Measurements from ENCODE around the gene CDK2AP2. TPM values are rescaled to one million over a fixed set of nuclear protein-coding genes. Genes with fewer than 3 reads are reported as not detected.
A peak's percentile ranks its signal among the peaks of the same experiment; 100 is the strongest.

Gene CDK2AP2
- total and polyA plus RNA-seq, 2 experiments from 2014 or later, result 48.6 to 120 TPM

DNA sequence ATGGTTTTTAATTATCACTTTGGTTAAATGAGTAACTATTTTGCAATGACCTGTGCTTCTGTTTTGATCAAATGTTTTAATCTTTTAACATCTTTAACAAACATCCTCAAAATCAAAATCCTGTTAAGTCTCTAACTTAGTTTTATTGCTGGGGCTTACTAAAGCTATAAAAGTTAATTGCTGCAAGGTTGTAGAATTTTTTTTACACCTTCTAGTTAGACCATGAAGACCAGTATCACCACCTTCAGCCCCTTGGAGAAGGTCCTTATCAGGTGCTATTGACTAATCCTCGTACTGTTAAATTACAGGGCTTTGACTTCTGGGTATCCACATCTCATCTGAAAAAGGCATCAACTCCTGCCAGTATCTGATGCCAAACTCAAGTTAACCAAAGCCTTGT, 27.6 kb upstream of the CDK2AP2 start:
- H3F3A ChIP-seq (replicated peaks; ENCODE audit: low read depth), result no peaks in the 10 kb centered on the region
- H4K20me1 ChIP-seq (replicated peaks; ENCODE audit: insufficient read depth), result no peaks in the 10 kb centered on the region
- no peaks in the 10 kb centered on the region; the same call in 2 of the 3 replicates for H3K4me1 Mint-ChIP-seq
- peaks cover 4% of the 10 kb centered on the region for H3K27me3 Mint-ChIP-seq (ENCODE audit: insufficient read depth, low read depth, poor library complexity)
- peaks cover 44% of the 10 kb centered on the region for H3K9me3 Mint-ChIP-seq
- no peak overlapping the region for H3K4me3 ChIP-seq
- TF ChIP-seq ZNF331 (CRISPR knock-in tag; IDR thresholded peaks at IDR 0.05; ENCODE audit: low read depth) (no peak), NANOG (IDR thresholded peaks at IDR 0.05; ENCODE audit: borderline replicate concordance) (no peak), CREB1 (CRISPR knock-in tag; IDR thresholded peaks at IDR 0.05; ENCODE audit: low read depth) (no peak)
- H3K36me3 ChIP-seq (ENCODE audit: insufficient read depth), result peaks cover 11% of the 10 kb centered on the region
- H3K27ac Mint-ChIP-seq, result no peak overlapping the region
- no peaks in the 10 kb centered on the region for H3K4me1 ChIP-seq (ENCODE audit: insufficient read depth)
- no peak overlapping the region for H3K4me3 Mint-ChIP-seq
- no peak for DNase-seq (ENCODE audit: low spot score)
- ATAC-seq, result no peak
- no peak overlapping the region for H3K4me2 ChIP-seq
- H3K27me3 ChIP-seq (ENCODE audit: insufficient read depth), result no peaks in the 10 kb centered on the region
- H3K9me2 ChIP-seq (ENCODE audit: insufficient read depth), result no peaks in the 10 kb centered on the region; the same call in 1 of the 2 replicates
- H3K36me3 Mint-ChIP-seq (ENCODE audit: low read depth), result peaks cover 5% of the 10 kb centered on the region; the same call in 2 of the 3 replicates
- H3K27ac ChIP-seq (ENCODE audit: low read depth), result no peak overlapping the region
- no peak overlapping the region for H2AFZ ChIP-seq
- H3K79me2 ChIP-seq (replicated peaks; ENCODE audit: insufficient read depth), result no peaks in the 10 kb centered on the region

DNA sequence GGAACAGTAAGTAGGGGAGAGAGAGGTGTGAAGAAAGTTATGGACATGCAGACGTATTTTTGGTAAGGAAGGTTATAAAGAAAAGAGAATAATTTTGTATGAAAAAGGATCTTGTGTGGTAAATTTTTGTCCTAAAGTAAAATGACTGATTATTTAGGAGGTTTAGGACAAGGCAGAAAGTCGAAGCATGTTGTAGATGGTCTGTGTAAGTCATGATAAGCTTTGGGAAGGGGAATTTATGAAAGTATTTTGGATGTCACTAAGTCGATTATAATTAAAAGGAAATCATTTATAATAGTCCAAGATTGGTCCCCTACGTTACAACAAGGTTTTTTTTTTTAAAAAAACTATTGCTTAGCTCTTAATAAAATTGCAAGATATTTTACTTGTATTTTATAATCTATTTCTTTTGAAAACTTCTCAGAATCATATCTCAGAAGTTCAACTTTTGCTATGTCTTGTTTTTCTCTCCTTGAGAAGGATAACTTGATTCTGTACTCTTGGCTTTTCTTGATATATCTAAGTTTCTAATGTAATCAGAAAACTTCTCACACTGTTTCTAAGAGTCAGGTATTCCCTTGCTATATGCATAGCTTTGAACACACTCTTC, 26.2 kb upstream of the CDK2AP2 start:
- Mint-ChIP-seq H3K27me3 (ENCODE audit: insufficient read depth, low read depth, poor library complexity) (peaks cover 6% of the 10 kb centered on the region), H3K27ac (no peak overlapping the region), H3K9me3 (peaks cover 44% of the 10 kb centered on the region), H3K36me3 (ENCODE audit: low read depth) (peaks cover 5% of the 10 kb centered on the region; the same call in 2 of the 3 replicates), H3K4me1 (no peaks in the 10 kb centered on the region; the same call in 2 of the 3 replicates), H3K4me3 (no peak overlapping the region)
- Histone ChIP-seq H3K9me2 (ENCODE audit: insufficient read depth) (no peaks in the 10 kb centered on the region; the same call in 1 of the 2 replicates), H3F3A (replicated peaks; ENCODE audit: low read depth) (no peaks in the 10 kb centered on the region), H3K4me3 (no peak overlapping the region), H3K4me2 (no peak overlapping the region), H2AFZ (no peak overlapping the region), H4K20me1 (replicated peaks; ENCODE audit: insufficient read depth) (no peaks in the 10 kb centered on the region), H3K27me3 (ENCODE audit: insufficient read depth) (no peaks in the 10 kb centered on the region), H3K36me3 (ENCODE audit: insufficient read depth) (peaks cover 11% of the 10 kb centered on the region), H3K4me1 (ENCODE audit: insufficient read depth) (no peaks in the 10 kb centered on the region), H3K27ac (ENCODE audit: low read depth) (no peak overlapping the region), H3K79me2 (replicated peaks; ENCODE audit: insufficient read depth) (no peaks in the 10 kb centered on the region)
- no peak for ATAC-seq
- peak; percentile 61 for DNase-seq (ENCODE audit: low spot score)
- TF ChIP-seq, protein P1, sequence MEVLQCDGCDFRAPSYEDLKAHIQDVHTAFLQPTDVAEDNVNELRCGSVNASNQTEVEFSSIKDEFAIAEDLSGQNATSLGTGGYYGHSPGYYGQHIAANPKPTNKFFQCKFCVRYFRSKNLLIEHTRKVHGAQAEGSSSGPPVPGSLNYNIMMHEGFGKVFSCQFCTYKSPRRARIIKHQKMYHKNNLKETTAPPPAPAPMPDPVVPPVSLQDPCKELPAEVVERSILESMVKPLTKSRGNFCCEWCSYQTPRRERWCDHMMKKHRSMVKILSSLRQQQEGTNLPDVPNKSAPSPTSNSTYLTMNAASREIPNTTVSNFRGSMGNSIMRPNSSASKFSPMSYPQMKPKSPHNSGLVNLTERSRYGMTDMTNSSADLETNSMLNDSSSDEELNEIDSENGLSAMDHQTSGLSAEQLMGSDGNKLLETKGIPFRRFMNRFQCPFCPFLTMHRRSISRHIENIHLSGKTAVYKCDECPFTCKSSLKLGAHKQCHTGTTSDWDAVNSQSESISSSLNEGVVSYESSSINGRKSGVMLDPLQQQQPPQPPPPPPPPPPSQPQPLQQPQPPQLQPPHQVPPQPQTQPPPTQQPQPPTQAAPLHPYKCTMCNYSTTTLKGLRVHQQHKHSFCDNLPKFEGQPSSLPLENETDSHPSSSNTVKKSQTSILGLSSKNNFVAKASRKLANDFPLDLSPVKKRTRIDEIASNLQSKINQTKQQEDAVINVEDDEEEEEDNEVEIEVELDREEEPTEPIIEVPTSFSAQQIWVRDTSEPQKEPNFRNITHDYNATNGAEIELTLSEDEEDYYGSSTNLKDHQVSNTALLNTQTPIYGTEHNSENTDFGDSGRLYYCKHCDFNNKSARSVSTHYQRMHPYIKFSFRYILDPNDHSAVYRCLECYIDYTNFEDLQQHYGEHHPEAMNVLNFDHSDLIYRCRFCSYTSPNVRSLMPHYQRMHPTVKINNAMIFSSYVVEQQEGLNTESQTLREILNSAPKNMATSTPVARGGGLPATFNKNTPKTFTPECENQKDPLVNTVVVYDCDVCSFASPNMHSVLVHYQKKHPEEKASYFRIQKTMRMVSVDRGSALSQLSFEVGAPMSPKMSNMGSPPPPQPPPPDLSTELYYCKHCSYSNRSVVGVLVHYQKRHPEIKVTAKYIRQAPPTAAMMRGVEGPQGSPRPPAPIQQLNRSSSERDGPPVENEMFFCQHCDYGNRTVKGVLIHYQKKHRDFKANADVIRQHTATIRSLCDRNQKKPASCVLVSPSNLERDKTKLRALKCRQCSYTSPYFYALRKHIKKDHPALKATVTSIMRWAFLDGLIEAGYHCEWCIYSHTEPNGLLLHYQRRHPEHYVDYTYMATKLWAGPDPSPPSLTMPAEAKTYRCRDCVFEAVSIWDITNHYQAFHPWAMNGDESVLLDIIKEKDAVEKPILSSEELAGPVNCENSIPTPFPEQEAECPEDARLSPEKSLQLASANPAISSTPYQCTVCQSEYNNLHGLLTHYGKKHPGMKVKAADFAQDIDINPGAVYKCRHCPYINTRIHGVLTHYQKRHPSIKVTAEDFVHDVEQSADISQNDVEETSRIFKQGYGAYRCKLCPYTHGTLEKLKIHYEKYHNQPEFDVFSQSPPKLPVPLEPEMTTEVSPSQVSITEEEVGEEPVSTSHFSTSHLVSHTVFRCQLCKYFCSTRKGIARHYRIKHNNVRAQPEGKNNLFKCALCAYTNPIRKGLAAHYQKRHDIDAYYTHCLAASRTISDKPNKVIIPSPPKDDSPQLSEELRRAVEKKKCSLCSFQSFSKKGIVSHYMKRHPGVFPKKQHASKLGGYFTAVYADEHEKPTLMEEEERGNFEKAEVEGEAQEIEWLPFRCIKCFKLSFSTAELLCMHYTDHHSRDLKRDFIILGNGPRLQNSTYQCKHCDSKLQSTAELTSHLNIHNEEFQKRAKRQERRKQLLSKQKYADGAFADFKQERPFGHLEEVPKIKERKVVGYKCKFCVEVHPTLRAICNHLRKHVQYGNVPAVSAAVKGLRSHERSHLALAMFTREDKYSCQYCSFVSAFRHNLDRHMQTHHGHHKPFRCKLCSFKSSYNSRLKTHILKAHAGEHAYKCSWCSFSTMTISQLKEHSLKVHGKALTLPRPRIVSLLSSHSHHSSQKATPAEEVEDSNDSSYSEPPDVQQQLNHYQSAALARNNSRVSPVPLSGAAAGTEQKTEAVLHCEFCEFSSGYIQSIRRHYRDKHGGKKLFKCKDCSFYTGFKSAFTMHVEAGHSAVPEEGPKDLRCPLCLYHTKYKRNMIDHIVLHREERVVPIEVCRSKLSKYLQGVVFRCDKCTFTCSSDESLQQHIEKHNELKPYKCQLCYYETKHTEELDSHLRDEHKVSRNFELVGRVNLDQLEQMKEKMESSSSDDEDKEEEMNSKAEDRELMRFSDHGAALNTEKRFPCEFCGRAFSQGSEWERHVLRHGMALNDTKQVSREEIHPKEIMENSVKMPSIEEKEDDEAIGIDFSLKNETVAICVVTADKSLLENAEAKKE (CRISPR knock-in tag; IDR thresholded peaks at IDR 0.05), result no peak
- no peak for TF ChIP-seq ZNF114 (CRISPR knock-in tag; IDR thresholded peaks at IDR 0.05)
- TF ChIP-seq ETS1 (IDR thresholded peaks at IDR 0.05), result no peak
- no peak for TF ChIP-seq CTCF (conservative IDR thresholded peaks at IDR 0.05; ENCODE audit: low read depth in 2 of 2)
- no peak for TF ChIP-seq EZH2phosphoT487 (IDR thresholded peaks at IDR 0.05; ENCODE audit: unreplicated experiment)
- TF ChIP-seq NANOG (IDR thresholded peaks at IDR 0.05; ENCODE audit: borderline replicate concordance), result no peak
- no peak for TF ChIP-seq POLR2AphosphoS5 (IDR thresholded peaks at IDR 0.05; ENCODE audit: low read depth)
- TF ChIP-seq EZH2 (IDR thresholded peaks at IDR 0.05; ENCODE audit: low read depth, unreplicated experiment), result no peak
- no peak for TF ChIP-seq STAT1 (IDR thresholded peaks at IDR 0.05; ENCODE audit: unreplicated experiment)
- no peak for TF ChIP-seq JUNB (IDR thresholded peaks at IDR 0.05; ENCODE audit: unreplicated experiment)

All from GM23338 (cell line).